ENCODE results near the gene CAMK1D. TPM values are rescaled to one million over a fixed set of nuclear protein-coding genes. Genes with fewer than 3 reads are reported as not detected.
A peak's percentile ranks its signal among the peaks of the same experiment; 100 is the strongest.

The CAMK1D gene
- polyA plus RNA-seq, 1 of the 3 experiments (the other 2 are of a cell fraction), result 4.1 TPM

- no peak for TF ChIP-seq CTCF (IDR thresholded peaks at IDR 0.05)
- TF ChIP-seq RCOR1 (IDR thresholded peaks at IDR 0.05; ENCODE audit: low read length), result no peak
- no peak for TF ChIP-seq MAX (IDR thresholded peaks at IDR 0.05; ENCODE audit: low read depth)
- TF ChIP-seq PBX3 (IDR thresholded peaks at IDR 0.05), result no peak
- TF ChIP-seq SMC3 (IDR thresholded peaks at IDR 0.05; ENCODE audit: low read depth, low read length), result no peak
- no peak for TF ChIP-seq CHD2 (IDR thresholded peaks at IDR 0.05; ENCODE audit: low read length, partially characterized antibody)
Observed at GRCh38 chr10:12814166-12814565, 464.8 kb downstream of the CAMK1D start (continued).

- H3K4me2 ChIP-seq, result no peak overlapping the region
- H3K79me2 ChIP-seq (ENCODE audit: insufficient read depth), result no peaks in the 10 kb centered on the region
- CTCF ChIA-PET, result interaction anchor here (1.7 kb wide), 1 partner anchor 18 kb away, joined by 4 read pairs; no protein-coding TSS in a partner anchor
- H3K36me3 ChIP-seq (replicated peaks in 1 of 2; ENCODE audit: control insufficient read depth in 1 of 2, insufficient read depth in 2 of 2, low read length in 1 of 2), result no peaks in the 10 kb centered on the region
- H3K9ac ChIP-seq, result no peak overlapping the region
- no peaks in the 10 kb centered on the region for H3K9me3 ChIP-seq
- no peak overlapping the region for H2AFZ ChIP-seq (ENCODE audit: low read depth)
- no peaks in the 10 kb centered on the region for H3K9me2 ChIP-seq
- peak overlapping the region in 1 of 2 experiments; percentile 44; a peak in 2 of 4 replicates for H3K27ac ChIP-seq (ENCODE audit: low read depth in 2 of 2, low read length in 1 of 2)
- 71% methylated on average over 6 of the region's 7 CpGs for WGBS (ENCODE audit: low lambda C conversion rate)
- H3K4me3 ChIP-seq (ENCODE audit: low read depth in 2 of 2, low read length in 1 of 2), result no peak overlapping the region
- POLR2A ChIA-PET, result no interaction called here
- H4K20me1 ChIP-seq (ENCODE audit: insufficient read depth), result no peaks in the 10 kb centered on the region
- H3K27me3 ChIP-seq (ENCODE audit: insufficient read depth), result no peaks in the 10 kb centered on the region
- TF ChIP-seq JUND (IDR thresholded peaks at IDR 0.05) (no peak), RXRA (IDR thresholded peaks at IDR 0.05; ENCODE audit: borderline replicate concordance, low read depth) (no peak), GABPA (IDR thresholded peaks at IDR 0.05; ENCODE audit: low read depth) (no peak), POLR2AphosphoS5 (IDR thresholded peaks at IDR 0.05; ENCODE audit: low read depth, low read length) (no peak), RFX5 (IDR thresholded peaks at IDR 0.05; ENCODE audit: low read length) (no peak), NRF1 (IDR thresholded peaks at IDR 0.05; ENCODE audit: low read depth, low read length) (no peak), FOXM1 (IDR thresholded peaks at IDR 0.05; ENCODE audit: low read depth) (no peak), SIN3A (IDR thresholded peaks at IDR 0.05; ENCODE audit: borderline replicate concordance, low read depth, low read length) (no peak), MAX (IDR thresholded peaks at IDR 0.05; ENCODE audit: low read depth) (no peak), CHD2 (IDR thresholded peaks at IDR 0.05; ENCODE audit: low read length, partially characterized antibody) (no peak), USF2 (IDR thresholded peaks at IDR 0.05; ENCODE audit: borderline replicate concordance, low read depth, low read length) (no peak)
- no peaks in the 10 kb centered on the region for H3F3A ChIP-seq (replicated peaks; ENCODE audit: insufficient read depth)
- peak; percentile 49 for DNase-seq
- peaks cover 0 to 19% of the 10 kb centered on the region in 2 experiments; a peak in 1 of 4 replicates for H3K4me1 ChIP-seq (ENCODE audit: control insufficient read depth in 1 of 2, insufficient read depth in 2 of 2, low read depth in 1 of 2, low read length in 1 of 2)
Observed at GRCh38 chr10:12819071-12819470, 469.7 kb downstream of the CAMK1D start.

All from SK-N-SH (cell line).